Heart right ventricle (tissue), 16 donors: Measurements from ENCODE around the gene DLG5. TPM values are rescaled to one million over a fixed set of nuclear protein-coding genes. Genes with fewer than 3 reads are reported as not detected.

Experiments used
- ATAC-seq, 8 donors: fragments of 200-7000 bp; cut with Tn5 transposase; one replicate each; pipeline ENCODE4 v1.9.1; 2020; ENCODE audit warnings: mild to moderate bottlenecking in 8 of 8, moderate library complexity in 8 of 8, moderate number of reproducible peaks in 1 of 8
- DNase-seq, 2 donors: peaks; one replicate each; pipeline ENCODE4 v3.0.0-alpha.2; 2020
- H3K27ac ChIP-seq, 10 donors: fragments of 200-600 bp; sonication (generic) in 2 of 10; one replicate each; pipeline versions ENCODE4 v1.5.0 to v1.8.0; 2020 to 2022; ENCODE audit warnings: mild to moderate bottlenecking in 3 of 10
- H3K27me3 ChIP-seq, 7 donors: fragments of 200-600 bp; one replicate each; pipeline ENCODE4 v1.8.0; 2021 to 2022; ENCODE audit warnings: mild to moderate bottlenecking in 2 of 7
- H3K36me3 ChIP-seq, 9 donors: fragments of 200-600 bp; sonication (generic) in 1 of 9; one replicate each; pipeline versions ENCODE4 v1.5.0 to v1.8.0; 2020 to 2022; ENCODE audit warnings: mild to moderate bottlenecking in 2 of 9
- H3K4me1 ChIP-seq, 9 donors: fragments of 200-600 bp; sonication (generic) in 1 of 9; one replicate each; pipeline versions ENCODE4 v1.5.0 to v1.8.0; 2020 to 2022; ENCODE audit warnings: mild to moderate bottlenecking in 4 of 9
- H3K4me3 ChIP-seq, 10 donors: fragments of 200-600 bp; sonication (generic) in 2 of 10; one replicate each; pipeline versions ENCODE4 v1.5.0 to v1.8.0; 2020 to 2022; ENCODE audit warnings: mild to moderate bottlenecking in 7 of 10, moderate library complexity in 2 of 10
- H3K9me3 ChIP-seq, 11 donors: fragments of 200-600 bp in 10 of 11; sonication (generic) in 2 of 11; one replicate each; pipeline versions ENCODE4 v1.5.0 to v1.8.0; 2013 to 2022; ENCODE audit warnings: mild to moderate bottlenecking in 2 of 11, control low read depth in 1 of 11, moderate library complexity in 1 of 11
- WGBS, 2 donors: extraction: QIAGEN DNeasy Blood & Tissue Kit; methylation state at CpG; one replicate each; pipeline ENCODE4 v1.1.7; 2013; ENCODE audit warnings: inconsistent platforms in 1 of 2; 5-methylcytosine and 5-hydroxymethylcytosine counted together
- intact Hi-C, 10 donors: fragments of 100-400 bp; cut with DNase I; formaldehyde crosslinking; loops; one replicate each; pipeline versions ENCODE4 v1.11.1 to v1.14.2; 2022
- polyA plus RNA-seq, 2 donors: library from polyadenylated mRNA; stranded (reverse); fragments of 200-250 nt; gene quantifications; one replicate each; pipeline ENCODE4 v1.2.3, GENCODE V29; 2013
- total RNA-seq, 10 donors: library from RNA; stranded (reverse); fragmentation: NEBNext Ultra II Directional in 3 of 10; extraction: Animal tissue kit (Norgen Biotek cat#: 25700) in 3 of 10; gene quantifications; one replicate each; pipeline versions ENCODE4 v1.2.1 to v1.2.4, GENCODE V29; 2021 to 2023
- TF ChIP-seq, protein P1 (sequence below), 9 donors: fragments of 200-600 bp; sonication (generic) in 2 of 9; IDR thresholded peaks; one replicate each; pipeline versions ENCODE4 v1.5.0 to v1.8.0; 2021 to 2022; ENCODE audit warnings: antibody characterized with exemption in 9 of 9, mild to moderate bottlenecking in 5 of 9, moderate library complexity in 1 of 9
- donor health status: Arrhythmogenic right ventricular cardiomyopathy.
- donor health status: ischemic (EF 13 %, LVEDD 7.1; RV severe dilation, severe dysfunction).
- donor health status: healthy with polysubstance abuse.
- donor health status: DM: no; HTN: yes; CAD: no.
- donor health status: DM: no; HTN: no; CAD: no.
- donor health status: ischemic (EF 25% LVEDD 6.9; RV normal size, moderate dysfunction).
- donor health status: ischemic (EF 25% LVEDD 5.7; RV mildly dilated, moderate dysfunction).
- donor health status: healthy.
- donor health status: DM: yes; HTN: yes; CAD: no.
- donor health status: Ischemic cardiomyopathy.
- donor health status: ischemic (EF 35%, LVEDD 5.7; RV mildly dilated, moderate dysfunction).
- donor health status: nonischemic (EF 11% LVEDD 7.7; RV severe dilation, severe dysfunction).
- donor health status: DM: yes; HTN: yes; CAD: no.
- donor health status: PGD.
- donor health status: ischemic (EF 29% LVEDD 5.4; RV normal size, mild dysfunction).
- donor health status: nonischemic (EF 23%, LVEDD 6.1; RV moderate dilation, normal function).

The DLG5 gene
- total and polyA plus RNA-seq, 12 donors: 5.0 to 14.1 (median 10.8) TPM

- ATAC-seq (peak in 2 of 8 donors; percentile 35 to 57), DNase-seq (no peak)
- Histone ChIP-seq H3K36me3 (no peaks in the 10 kb centered on the region), H3K4me1 (no peaks in the 10 kb centered on the region), H3K27ac (no peak overlapping the region), H3K27me3 (no peaks in the 10 kb centered on the region), H3K9me3 (peaks cover 0 to 21% (median 4%) of the 10 kb centered on the region in 11 donors), H3K4me3 (no peak overlapping the region)
- 73 to 78% methylated on average over 13 of the region's 13 CpGs for WGBS, 2 donors
- intact Hi-C loops: no loop called here
- TF ChIP-seq, protein P1, sequence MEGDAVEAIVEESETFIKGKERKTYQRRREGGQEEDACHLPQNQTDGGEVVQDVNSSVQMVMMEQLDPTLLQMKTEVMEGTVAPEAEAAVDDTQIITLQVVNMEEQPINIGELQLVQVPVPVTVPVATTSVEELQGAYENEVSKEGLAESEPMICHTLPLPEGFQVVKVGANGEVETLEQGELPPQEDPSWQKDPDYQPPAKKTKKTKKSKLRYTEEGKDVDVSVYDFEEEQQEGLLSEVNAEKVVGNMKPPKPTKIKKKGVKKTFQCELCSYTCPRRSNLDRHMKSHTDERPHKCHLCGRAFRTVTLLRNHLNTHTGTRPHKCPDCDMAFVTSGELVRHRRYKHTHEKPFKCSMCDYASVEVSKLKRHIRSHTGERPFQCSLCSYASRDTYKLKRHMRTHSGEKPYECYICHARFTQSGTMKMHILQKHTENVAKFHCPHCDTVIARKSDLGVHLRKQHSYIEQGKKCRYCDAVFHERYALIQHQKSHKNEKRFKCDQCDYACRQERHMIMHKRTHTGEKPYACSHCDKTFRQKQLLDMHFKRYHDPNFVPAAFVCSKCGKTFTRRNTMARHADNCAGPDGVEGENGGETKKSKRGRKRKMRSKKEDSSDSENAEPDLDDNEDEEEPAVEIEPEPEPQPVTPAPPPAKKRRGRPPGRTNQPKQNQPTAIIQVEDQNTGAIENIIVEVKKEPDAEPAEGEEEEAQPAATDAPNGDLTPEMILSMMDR (IDR thresholded peaks at IDR 0.05): no peak
Measured at GRCh38 chr10:77746047-77746707, 180.4 kb downstream of the DLG5 start.

- 86 to 91% methylated on average over 4 of the region's 4 CpGs for WGBS, 2 donors
- intact Hi-C loops: no loop called here
Measured at GRCh38 chr10:77744245-77744644, 182.3 kb downstream of the DLG5 start.

GRCh38 chr10:77742172-77742571, 184.4 kb downstream of the DLG5 start:
- TF ChIP-seq, protein P1 (IDR thresholded peaks at IDR 0.05): no peak
- no peak for ATAC-seq

More at GRCh38 chr10:77744245-77744644, 182.3 kb downstream of the DLG5 start:
- H3K4me3 ChIP-seq: no peak overlapping the region
- no peaks in the 10 kb centered on the region for H3K36me3 ChIP-seq
- ATAC-seq (no peak), DNase-seq (no peak)
- TF ChIP-seq, protein P1 (IDR thresholded peaks at IDR 0.05): no peak
- H3K4me1 ChIP-seq: no peaks in the 10 kb centered on the region
- no peaks in the 10 kb centered on the region for H3K27me3 ChIP-seq
- no peak overlapping the region for H3K27ac ChIP-seq
- peaks cover 0 to 17% (median 5%) of the 10 kb centered on the region in 11 donors for H3K9me3 ChIP-seq

DNA sequence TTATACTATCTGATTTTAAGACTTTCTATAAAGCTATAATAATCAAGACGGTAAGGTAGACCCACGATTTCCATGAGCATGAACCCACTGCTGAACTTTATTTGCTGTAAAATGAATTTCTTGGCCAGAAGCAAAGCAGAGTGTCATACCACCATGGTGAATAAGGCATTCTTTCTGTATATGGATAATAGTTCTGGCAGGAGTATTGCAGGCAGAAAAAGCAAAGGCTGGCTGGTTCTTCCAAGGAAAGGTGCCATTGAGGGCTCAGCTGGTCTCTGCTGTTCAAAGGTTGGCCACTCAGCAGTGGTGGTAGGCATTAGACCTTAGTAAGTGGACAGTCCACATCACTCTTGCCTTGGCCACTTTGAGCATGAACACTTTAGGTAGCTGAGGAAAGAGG, 184.8 kb downstream of the DLG5 start:
- intact Hi-C loops: no loop called here
- Histone ChIP-seq H3K9me3 (peaks cover 0 to 16% (median 5%) of the 10 kb centered on the region in 11 donors), H3K4me1 (no peaks in the 10 kb centered on the region), H3K36me3 (no peaks in the 10 kb centered on the region), H3K4me3 (no peak overlapping the region), H3K27ac (no peak overlapping the region), H3K27me3 (no peaks in the 10 kb centered on the region)
- WGBS, 2 donors: 88 to 97% methylated on average over 2 of the region's 2 CpGs
- DNase-seq (no peak), ATAC-seq (no peak)
- TF ChIP-seq, protein P1 (IDR thresholded peaks at IDR 0.05): no peak

More at GRCh38 chr10:77742172-77742571, 184.4 kb downstream of the DLG5 start:
- H3K27ac ChIP-seq: no peak overlapping the region
- 86 to 92% methylated on average over 5 of the region's 5 CpGs for WGBS, 2 donors
- H3K4me1 ChIP-seq: no peaks in the 10 kb centered on the region
- H3K9me3 ChIP-seq: peaks cover 0 to 15% (median 5%) of the 10 kb centered on the region in 11 donors
- DNase-seq: no peak
- no peak overlapping the region for H3K4me3 ChIP-seq
- no peaks in the 10 kb centered on the region for H3K36me3 ChIP-seq
- intact Hi-C loops: no loop called here
- H3K27me3 ChIP-seq: no peaks in the 10 kb centered on the region

Other genes starting within 250 kb of the DLG5 start
- 10 to 100 TPM in 8 of 10 donors, 1 to 10 TPM in 2; 8.5 to 12.5 (median 10.8) TPM for gene POLR3A, start 102.8 kb upstream of the DLG5 start, total RNA-seq
- 1 to 10 TPM; 4.2 to 4.6 TPM for gene POLR3A, start 102.8 kb upstream of the DLG5 start, polyA plus RNA-seq
- 100 to 1,000 TPM; 568 to 990 (median 790) TPM for gene RPS24, start 107.1 kb upstream of the DLG5 start, total RNA-seq
- gene RPS24, start 107.1 kb upstream of the DLG5 start, polyA plus RNA-seq: 1,000 to 10,000 TPM; 2,771 to 4,355 TPM